ENCODE data around the gene SLC44A3. TPM values are rescaled to one million over a fixed set of nuclear protein-coding genes. Genes with fewer than 3 reads are reported as not detected.
A peak's percentile ranks its signal among the peaks of the same experiment; 100 is the strongest.

Gene SLC44A3
- total RNA-seq, 1 donor from 2014 or later, result 19.3 TPM

DNA sequence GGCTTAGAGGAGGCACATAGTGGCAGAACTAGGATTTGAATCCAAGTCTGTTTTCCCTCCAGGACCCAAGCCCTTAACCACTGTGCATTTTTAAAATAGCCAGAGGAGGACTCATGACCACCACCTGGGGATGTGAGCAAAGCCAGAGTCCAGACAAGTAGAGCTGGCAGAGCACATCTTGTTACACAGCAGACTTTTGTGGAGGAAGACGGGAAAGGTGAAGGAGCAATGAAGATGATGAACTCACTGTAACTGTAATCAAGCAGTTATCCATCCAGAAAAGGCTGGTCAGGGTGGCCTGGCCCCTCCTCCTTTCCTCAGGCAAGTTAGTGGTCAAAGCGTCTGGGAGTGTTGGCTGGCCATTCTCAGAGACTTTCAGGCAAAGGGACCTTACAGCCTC, 50.9 kb downstream of the SLC44A3 start:
- no peak overlapping the region for H3K27ac ChIP-seq
- no peak for ATAC-seq
- no peak overlapping the region for H3K4me3 ChIP-seq
- no peaks in the 10 kb centered on the region for H3K36me3 ChIP-seq
- DNase-seq, result no peak
- H3K9me3 ChIP-seq, result no peaks in the 10 kb centered on the region
- intact Hi-C loops (cut with DNase I), result no loop called here
- H3K4me1 ChIP-seq, result no peaks in the 10 kb centered on the region
- H3K27me3 ChIP-seq (ENCODE audit: low read depth), result no peaks in the 10 kb centered on the region
- no peak for TF ChIP-seq CTCF (IDR thresholded peaks at IDR 0.05)

DNA sequence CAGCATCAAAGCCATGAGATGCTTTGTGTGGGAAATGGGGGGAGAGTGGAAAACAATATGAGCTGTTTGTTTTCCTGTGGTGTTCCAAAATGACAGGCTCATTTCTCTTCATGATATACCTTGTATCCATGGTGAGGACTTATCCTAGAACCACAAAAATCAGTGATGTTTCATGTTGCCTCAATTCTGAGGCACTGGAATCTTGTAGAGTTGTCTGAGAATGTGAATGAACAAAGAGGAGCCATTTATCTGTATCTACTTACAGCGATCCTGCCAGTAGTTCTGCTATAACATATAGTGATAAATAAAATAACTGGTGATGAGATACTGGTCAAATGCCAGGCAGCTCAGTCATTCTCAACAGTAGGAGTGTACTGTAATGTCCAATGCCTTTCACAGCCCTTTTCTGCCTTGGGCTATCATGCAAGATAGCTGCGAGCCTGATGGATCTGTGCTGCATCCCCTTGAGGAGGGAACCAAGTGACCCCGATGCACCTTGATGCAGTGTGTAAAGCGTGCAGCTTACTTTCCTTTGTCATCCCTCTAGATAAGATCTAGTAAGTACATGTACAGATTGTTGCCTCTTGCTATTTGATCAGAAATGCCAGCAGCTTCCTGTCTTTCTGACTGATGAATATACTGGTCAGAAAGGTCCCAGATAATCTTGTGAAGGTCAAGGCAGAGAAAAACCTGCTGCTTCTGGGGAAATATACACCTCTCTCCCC, 52.8 kb downstream of the SLC44A3 start:
- Histone ChIP-seq H3K36me3 (no peaks in the 10 kb centered on the region), H3K4me3 (no peak overlapping the region), H3K4me1 (no peaks in the 10 kb centered on the region), H3K27ac (no peak overlapping the region), H3K9me3 (no peaks in the 10 kb centered on the region), H3K27me3 (ENCODE audit: low read depth) (no peaks in the 10 kb centered on the region)
- DNase-seq (no peak), ATAC-seq (no peak)
- no peak for TF ChIP-seq CTCF (IDR thresholded peaks at IDR 0.05)
- intact Hi-C loops (cut with DNase I), result no loop called here

- no peak for TF ChIP-seq CTCF (IDR thresholded peaks at IDR 0.05)
- H3K36me3 ChIP-seq, result no peaks in the 10 kb centered on the region
- intact Hi-C loops (cut with DNase I), result no loop called here
- no peaks in the 10 kb centered on the region for H3K9me3 ChIP-seq
- ATAC-seq, result no peak
- no peaks in the 10 kb centered on the region for H3K27me3 ChIP-seq (ENCODE audit: low read depth)
- no peak for DNase-seq
- H3K27ac ChIP-seq, result no peak overlapping the region
- H3K4me1 ChIP-seq, result no peaks in the 10 kb centered on the region
- no peak overlapping the region for H3K4me3 ChIP-seq
Measured at GRCh38 chr1:94873520-94874351, 53.6 kb downstream of the SLC44A3 start.

DNA sequence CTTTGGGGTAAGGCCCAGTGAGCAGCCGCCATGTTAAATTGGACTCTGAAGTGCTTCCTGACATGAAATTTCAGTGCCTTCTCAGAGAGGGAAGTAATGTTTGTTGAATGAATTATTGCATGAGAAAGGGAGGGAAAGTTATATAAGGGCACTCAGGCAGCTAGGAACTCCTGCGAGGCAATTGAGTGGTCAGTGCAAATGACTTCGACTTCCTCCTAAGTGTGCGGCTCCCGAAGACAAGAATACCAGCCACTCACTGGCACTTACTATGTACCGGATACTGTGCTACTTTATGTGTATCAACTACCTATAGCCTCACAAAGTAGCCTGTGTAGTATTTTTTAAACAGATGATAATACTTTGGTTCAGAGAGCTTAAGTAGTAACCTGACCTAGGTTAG, 54.3 kb downstream of the SLC44A3 start:
- Histone ChIP-seq H3K27ac (no peak overlapping the region), H3K9me3 (no peaks in the 10 kb centered on the region)
- peak; percentile 63 to 71 for ATAC-seq

GRCh38 chr1:94875794-94876193, 55.6 kb downstream of the SLC44A3 start:
- no peaks in the 10 kb centered on the region for H3K36me3 ChIP-seq
- no peak for TF ChIP-seq CTCF (IDR thresholded peaks at IDR 0.05)
- H3K9me3 ChIP-seq, result no peaks in the 10 kb centered on the region
- H3K4me1 ChIP-seq, result no peaks in the 10 kb centered on the region
- no peaks in the 10 kb centered on the region for H3K27me3 ChIP-seq (ENCODE audit: low read depth)
- intact Hi-C loops (cut with DNase I), result no loop called here
- H3K27ac ChIP-seq, result no peak overlapping the region
- no peak overlapping the region for H3K4me3 ChIP-seq
- ATAC-seq (no peak), DNase-seq (no peak)

More for the DNA sequence above, 54.3 kb downstream of the SLC44A3 start:
- Histone ChIP-seq H3K4me3 (no peak overlapping the region), H3K27me3 (ENCODE audit: low read depth) (no peaks in the 10 kb centered on the region), H3K4me1 (no peaks in the 10 kb centered on the region), H3K36me3 (no peaks in the 10 kb centered on the region)
- DNase-seq, result no peak
- intact Hi-C loops (cut with DNase I), result no loop called here
- no peak for TF ChIP-seq CTCF (IDR thresholded peaks at IDR 0.05)

Measured in lower lobe of right lung (tissue), 2 donors.